B cell (primary cell): Measurements from ENCODE around the gene S1PR5. TPM values are rescaled to one million over a fixed set of nuclear protein-coding genes. Genes with fewer than 3 reads are reported as not detected.

Experiments
- ATAC-seq: fragments of 200-7000 bp; cut with Tn5 transposase; one replicate; pipeline ENCODE4 v1.10.0; 2021; ENCODE audit warnings: low read depth, mild to moderate bottlenecking, moderate number of reproducible peaks, moderate library complexity
- CTCF ChIA-PET: fragments of 350-600 bp; sonication (Branson Sonifier 250); formaldehyde crosslinking; loops from one replicate; lab custom pipeline; 2021; ENCODE audit warnings: antibody characterized with exemption, inconsistent platforms; lab: Charles Lee
- POLR2A ChIA-PET: fragments of 350-600 bp; sonication (Branson Sonifier 250); formaldehyde crosslinking; loops from one replicate; lab custom pipeline; 2021; ENCODE audit warnings: antibody characterized with exemption; lab: Charles Lee
- DNase-seq: peaks from one replicate; pipeline ENCODE4 v3.0.0; 2013
- H2AFZ ChIP-seq: 2 replicates; pipeline ENCODE4 v1.6.1; 2012; ENCODE audit warnings: mild to moderate bottlenecking, low read depth, low read length; ENCODE audit not compliant: insufficient read depth, poor library complexity, severe bottlenecking
- H3K27ac ChIP-seq, 2 donors: 1 replicate in 1 of 2; 2 replicates in 1 of 2; pipeline ENCODE4 v1.5.1; 2012 to 2013; ENCODE audit warnings: low read length in 2 of 2, mild to moderate bottlenecking in 2 of 2, moderate library complexity in 1 of 2
- H3K27me3 ChIP-seq, 4 experiments: fragments of 200-600 bp in 1 of 4; sonication (generic) in 1 of 4; replicated peaks in 1 of 4; 1 replicate in 2 of 4; 2 replicates in 2 of 4; pipeline versions ENCODE4 v1.6.1 to v1.7.0; 2013 to 2016; ENCODE audit warnings: low read length in 3 of 4, mild to moderate bottlenecking in 2 of 4, mixed read lengths in 1 of 4, moderate library complexity in 1 of 4; ENCODE audit not compliant: insufficient read depth in 4 of 4, control insufficient read depth in 3 of 4; ENCODE audit errors: control extremely low read depth in 1 of 4
- H3K36me3 ChIP-seq, 2 experiments: replicated peaks in 1 of 2; 1 replicate in 1 of 2; 2 replicates in 1 of 2; pipeline versions ENCODE4 v1.6.1 to v1.7.1; 2013; ENCODE audit warnings: low read length in 1 of 2; ENCODE audit not compliant: insufficient read depth in 2 of 2, control insufficient read depth in 1 of 2; ENCODE audit errors: control extremely low read depth in 1 of 2, extremely low read depth in 1 of 2
- H3K4me1 ChIP-seq, 2 donors: fragments of 200-600 bp in 1 of 2; sonication (generic) in 1 of 2; 1 replicate in 1 of 2; 2 replicates in 1 of 2; pipeline versions ENCODE4 v1.5.1 to v1.6.1; 2013 to 2017; ENCODE audit warnings: low read length in 2 of 2; ENCODE audit not compliant: control insufficient read depth in 2 of 2, insufficient read depth in 2 of 2
- H3K4me2 ChIP-seq: replicated peaks from 2 replicates; pipeline ENCODE3; 2012; ENCODE audit warnings: mild to moderate bottlenecking, low read depth, low read length; ENCODE audit not compliant: poor library complexity, severe bottlenecking
- H3K4me3 ChIP-seq, 5 experiments: fragments of 200-600 bp in 1 of 5; sonication (generic) in 1 of 5; 1 replicate in 3 of 5; 2 replicates in 2 of 5; pipeline versions ENCODE4 v1.5.1 to v1.7.0; 2011 to 2016; ENCODE audit warnings: low read length in 4 of 5, mild to moderate bottlenecking in 4 of 5, low read depth in 2 of 5, control low read depth in 1 of 5, moderate library complexity in 1 of 5; ENCODE audit not compliant: insufficient read depth in 1 of 5; ENCODE audit errors: control extremely low read depth in 1 of 5, extremely low read depth in 1 of 5
- H3K79me2 ChIP-seq: fragments of 200-600 bp; sonication (generic); one replicate; pipeline ENCODE4 v1.6.0; 2016; ENCODE audit warnings: low read length; ENCODE audit not compliant: control insufficient read depth, insufficient read depth
- H3K9ac ChIP-seq: fragments of 200-600 bp; sonication (generic); 2 replicates; pipeline ENCODE4 v1.6.1; 2017; ENCODE audit warnings: mild to moderate bottlenecking, low read length, moderate library complexity
- H3K9me3 ChIP-seq, 3 donors: one replicate each; pipeline versions ENCODE4 v1.6.1 to v1.7.1; 2013; ENCODE audit warnings: low read length in 2 of 3; ENCODE audit not compliant: control insufficient read depth in 2 of 3, insufficient read depth in 1 of 3; ENCODE audit errors: control extremely low read depth in 1 of 3
- H4K20me1 ChIP-seq: 2 replicates; pipeline ENCODE4 v1.6.0; 2012; ENCODE audit warnings: mild to moderate bottlenecking, low read length; ENCODE audit not compliant: insufficient read depth, control insufficient read depth, poor library complexity, severe bottlenecking
- H3K27ac Mint-ChIP-seq: one replicate; pipeline ENCODE4 v1.8.0; 2021; ENCODE audit warnings: mixed read lengths
- H3K27me3 Mint-ChIP-seq: one replicate; pipeline ENCODE4 v1.8.0; 2021; ENCODE audit warnings: mixed read lengths
- H3K4me1 Mint-ChIP-seq: one replicate; pipeline ENCODE4 v1.8.0; 2021; ENCODE audit warnings: mixed read lengths
- H3K4me3 Mint-ChIP-seq: one replicate; pipeline ENCODE4 v1.8.0; 2021; ENCODE audit warnings: mixed read lengths
- H3K9me3 Mint-ChIP-seq: one replicate; pipeline ENCODE4 v1.8.0; 2022; ENCODE audit warnings: mixed read lengths; ENCODE audit not compliant: insufficient read depth
- CTCF ChIP-seq: fragments of 200-600 bp; IDR thresholded peaks from one replicate; pipeline ENCODE4 v1.8.0; 2022; ENCODE audit warnings: antibody characterized with exemption, mild to moderate bottlenecking
- EZH2 ChIP-seq: IDR thresholded peaks from 2 replicates; pipeline ENCODE4 v1.6.1; 2012; ENCODE audit warnings: borderline replicate concordance, low read depth, mild to moderate bottlenecking, moderate library complexity, low read length; ENCODE audit not compliant: insufficient read depth, poor library complexity, severe bottlenecking
- WGBS: methylation state at CpG from one replicate; pipeline ENCODE4 v1.1.5; 2013; ENCODE audit warnings: missing lambda C conversion rate; ENCODE audit not compliant: insufficient coverage; 5-methylcytosine and 5-hydroxymethylcytosine counted together
- intact Hi-C: fragments of 100-400 bp; cut with micrococcal nuclease; formaldehyde crosslinking; loops from one replicate; pipeline ENCODE4 v1.10.0; 2022
- polyA plus RNA-seq: library from polyadenylated mRNA; depleted of rRNA; stranded (reverse); fragments of >200 nt; gene quantifications from 2 replicates; pipeline ENCODE4 v1.2.3, GENCODE V29; 2012
- total RNA-seq, 2 donors: library from RNA; stranded (reverse); fragments of 120-200 nt in 1 of 2; gene quantifications; 1 replicate in 1 of 2; 2 replicates in 1 of 2; pipeline versions ENCODE4 v1.2.3 to v1.2.4, GENCODE V29; 2013 to 2022

S1PR5 gene
- total and polyA plus RNA-seq, 2 donors (not counting 1 experiment from before 2014, with no cell fraction given) = 0.27 to 0.67 TPM

GRCh38 chr19:10478476-10478875 lies 38.8 kb downstream of the S1PR5 start:
- H3K9ac ChIP-seq = no peak overlapping the region
- H3K4me1 Mint-ChIP-seq = peaks cover 14% of the 10 kb centered on the region
- WGBS = no CpG with 5 or more reads among the region's 5 CpGs
- no peaks in the 10 kb centered on the region for H4K20me1 ChIP-seq
- no peak overlapping the region for H3K27ac ChIP-seq
- H3K4me1 ChIP-seq = peaks cover 9 to 13% of the 10 kb centered on the region in 2 donors
- ChIA-PET CTCF (interaction anchor here (0.6 to 2.1 kb wide), 6 partner anchors 17 to 221 kb away, joined by 3 to 6 read pairs (median 3); partner anchors contain the start of gene CDC37), POLR2A (interaction anchor here (0.5 kb wide), 1 partner anchor 375 kb away, joined by 6 read pairs; no protein-coding TSS in a partner anchor)
- H3K9me3 ChIP-seq = no peaks in the 10 kb centered on the region
- no peak for TF ChIP-seq CTCF
- no peak overlapping the region for H2AFZ ChIP-seq
- peak overlapping the region in 2 of 5 experiments; percentile 25 to 41 for H3K4me3 ChIP-seq
- H3K79me2 ChIP-seq = no peaks in the 10 kb centered on the region
- H3K27me3 ChIP-seq = no peaks in the 10 kb centered on the region
- H3K27me3 Mint-ChIP-seq = no peaks in the 10 kb centered on the region
- H3K36me3 ChIP-seq = no peaks in the 10 kb centered on the region
- no peak overlapping the region for H3K4me3 Mint-ChIP-seq
- intact Hi-C loops = no loop called here
- no peaks in the 10 kb centered on the region for H3K9me3 Mint-ChIP-seq
- H3K27ac Mint-ChIP-seq = no peak overlapping the region
- DNase-seq (no peak), ATAC-seq (no peak)
- H3K4me2 ChIP-seq = peak overlapping the region; percentile 70

- Mint-ChIP-seq H3K27ac (no peak overlapping the region), H3K4me3 (no peak overlapping the region), H3K27me3 (no peaks in the 10 kb centered on the region), H3K4me1 (peaks cover 12% of the 10 kb centered on the region), H3K9me3 (no peaks in the 10 kb centered on the region)
- Histone ChIP-seq H3K27ac (no peak overlapping the region), H4K20me1 (no peaks in the 10 kb centered on the region), H3K4me3 (no peak overlapping the region), H3K4me2 (no peak overlapping the region), H3K79me2 (no peaks in the 10 kb centered on the region), H3K4me1 (peaks cover 9 to 13% of the 10 kb centered on the region in 2 donors), H2AFZ (no peak overlapping the region), H3K9ac (no peak overlapping the region), H3K27me3 (no peaks in the 10 kb centered on the region), H3K36me3 (no peaks in the 10 kb centered on the region), H3K9me3 (no peaks in the 10 kb centered on the region)
- ChIA-PET POLR2A (no interaction called here), CTCF (interaction anchor here (0.7 to 1.4 kb wide), 3 partner anchors 8 to 92 kb away, joined by 3 to 5 read pairs (median 3); no protein-coding TSS in a partner anchor)
- ATAC-seq (no peak), DNase-seq (no peak)
- intact Hi-C loops = no loop called here
- TF ChIP-seq EZH2 (no peak), CTCF (no peak)
- 54% methylated on average over 5 of the region's 6 CpGs for WGBS
These were observed 42.2 kb downstream of the S1PR5 start for GRCh38 chr19:10474962-10475451.
